ENCODE results near the gene TMEM182.
A peak's percentile ranks its signal among the peaks of the same experiment; 100 is the strongest.

Gene TMEM182

GRCh38 chr2:102768892-102769291, 7.1 kb downstream of the TMEM182 start:
- no peak for DNase-seq

- no peak for DNase-seq
Measured at GRCh38 chr2:102770506-102770905, 8.7 kb downstream of the TMEM182 start.

GRCh38 chr2:102771114-102771513, 9.3 kb downstream of the TMEM182 start:
- no peak for DNase-seq

GRCh38 chr2:102772659-102773058, 10.8 kb downstream of the TMEM182 start:
- DNase-seq = no peak

- no peak for DNase-seq
Measured at GRCh38 chr2:102773149-102773705, 11.4 kb downstream of the TMEM182 start.

GRCh38 chr2:102778260-102778659, 16.4 kb downstream of the TMEM182 start:
- no peak for DNase-seq

GRCh38 chr2:102780467-102780866, 18.6 kb downstream of the TMEM182 start:
- DNase-seq = no peak

- DNase-seq = no peak
Measured at GRCh38 chr2:102782187-102782586, 20.4 kb downstream of the TMEM182 start.

- DNase-seq = no peak
Measured at GRCh38 chr2:102782933-102783332, 21.1 kb downstream of the TMEM182 start.

GRCh38 chr2:102783506-102784183, 21.8 kb downstream of the TMEM182 start:
- no peak for DNase-seq

- no peak for DNase-seq
Measured at GRCh38 chr2:102784940-102785339, 23.1 kb downstream of the TMEM182 start.

GRCh38 chr2:102788216-102788884, 26.5 kb downstream of the TMEM182 start:
- DNase-seq = no peak

- no peak for DNase-seq
Measured at GRCh38 chr2:102788885-102789260, 27.0 kb downstream of the TMEM182 start.

GRCh38 chr2:102789349-102790090, 27.7 kb downstream of the TMEM182 start:
- no peak for DNase-seq

GRCh38 chr2:102790091-102790455, 28.2 kb downstream of the TMEM182 start:
- DNase-seq = no peak

- peak in 2 of 3 donors; percentile 1 to 8 for DNase-seq
Measured at GRCh38 chr2:102792568-102793208, 30.9 kb downstream of the TMEM182 start.

GRCh38 chr2:102795641-102796040, 33.8 kb downstream of the TMEM182 start:
- no peak for DNase-seq

- DNase-seq = no peak
Measured at GRCh38 chr2:102796337-102796736, 34.5 kb downstream of the TMEM182 start.

GRCh38 chr2:102797486-102797885, 35.7 kb downstream of the TMEM182 start:
- DNase-seq = no peak

GRCh38 chr2:102798181-102798580, 36.4 kb downstream of the TMEM182 start:
- DNase-seq = no peak

GRCh38 chr2:102801098-102801718, 39.4 kb downstream of the TMEM182 start:
- peak in 1 of 3 donors; percentile 8 for DNase-seq

GRCh38 chr2:102801858-102802699, 40.2 kb downstream of the TMEM182 start:
- no peak for DNase-seq
